Muscle layer of colon (tissue), 2 donors: ENCODE data around the gene C1QTNF6.

Experiments used
- H3K27ac ChIP-seq: one replicate; pipeline ENCODE4 v1.7.0; 2013; ENCODE audit warnings: low read depth, mild to moderate bottlenecking, low read length, moderate library complexity
- H3K27me3 ChIP-seq, 2 donors: one replicate each; pipeline ENCODE4 v1.7.0; 2013; ENCODE audit warnings: low read length in 2 of 2, mild to moderate bottlenecking in 2 of 2; ENCODE audit not compliant: insufficient read depth in 2 of 2, control insufficient read depth in 1 of 2
- H3K36me3 ChIP-seq: one replicate; pipeline ENCODE4 v1.7.0; 2013; ENCODE audit warnings: mild to moderate bottlenecking, low read length; ENCODE audit not compliant: insufficient read depth
- H3K4me1 ChIP-seq: one replicate; pipeline ENCODE4 v1.7.0; 2013; ENCODE audit warnings: mild to moderate bottlenecking, low read length; ENCODE audit not compliant: insufficient read depth
- H3K4me3 ChIP-seq, 2 donors: one replicate each; pipeline ENCODE4 v1.7.0; 2013; ENCODE audit warnings: low read length in 2 of 2, low read depth in 1 of 2, mild to moderate bottlenecking in 1 of 2, moderate library complexity in 1 of 2
- H3K9ac ChIP-seq: one replicate; pipeline ENCODE4 v1.7.0; 2013; ENCODE audit warnings: low read length
- H3K9me3 ChIP-seq: one replicate; pipeline ENCODE4 v1.7.0; 2013; ENCODE audit warnings: mild to moderate bottlenecking, low read length
- donor health status: abdominal sarcoma.
- donor health status: Adenocarcinoma of cecum.

Gene C1QTNF6

DNA sequence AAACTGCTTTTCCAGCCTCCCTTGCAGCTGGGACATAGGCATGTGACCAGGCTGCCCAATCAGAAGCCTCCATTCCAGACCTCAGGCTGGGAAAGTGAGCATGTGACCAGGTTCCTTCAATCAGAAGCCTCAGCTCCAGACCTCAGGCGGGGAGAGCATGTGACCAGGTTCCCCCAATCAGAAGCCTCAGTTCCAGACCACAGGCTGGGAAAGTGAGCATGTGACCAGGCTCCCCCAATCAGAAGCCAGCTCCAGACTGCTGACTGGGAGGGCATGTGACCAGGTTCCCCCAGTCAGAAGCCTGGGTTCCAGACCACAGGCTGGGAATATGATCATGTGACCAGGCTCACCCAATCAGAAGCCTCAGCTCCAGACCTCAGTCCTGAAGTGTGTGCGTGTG is 26.6 kb downstream of the C1QTNF6 start:
- H3K27ac ChIP-seq = no peak overlapping the region
- no peaks in the 10 kb centered on the region for H3K9me3 ChIP-seq
- H3K9ac ChIP-seq = no peak overlapping the region
- no peak overlapping the region for H3K4me3 ChIP-seq
- no peaks in the 10 kb centered on the region for H3K4me1 ChIP-seq
- H3K27me3 ChIP-seq = peaks cover 0 to 3% of the 10 kb centered on the region in 2 donors
- H3K36me3 ChIP-seq = no peaks in the 10 kb centered on the region

DNA sequence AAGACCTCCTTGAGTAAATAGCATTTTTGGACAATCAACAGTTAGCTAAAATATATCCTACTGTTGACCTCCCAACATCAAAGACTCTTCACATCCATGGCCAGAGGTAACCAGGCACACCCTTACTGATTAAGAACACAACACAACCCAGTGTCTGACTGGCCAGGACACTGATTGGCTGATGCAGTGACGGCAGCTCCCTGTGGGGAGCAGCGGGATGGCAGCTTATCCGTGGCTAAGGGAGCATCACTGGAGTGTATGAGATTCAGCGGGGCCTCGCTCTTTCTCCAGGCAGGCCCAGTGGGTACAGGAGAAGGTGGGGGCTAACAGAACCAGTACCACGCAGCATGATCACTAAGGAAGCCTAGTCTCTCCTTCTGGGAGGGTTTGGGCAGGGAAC is 28.0 kb downstream of the C1QTNF6 start:
- Histone ChIP-seq H3K4me1 (no peaks in the 10 kb centered on the region), H3K36me3 (no peaks in the 10 kb centered on the region), H3K9me3 (no peaks in the 10 kb centered on the region), H3K27me3 (no peaks in the 10 kb centered on the region), H3K4me3 (no peak overlapping the region), H3K27ac (no peak overlapping the region), H3K9ac (no peak overlapping the region)

DNA sequence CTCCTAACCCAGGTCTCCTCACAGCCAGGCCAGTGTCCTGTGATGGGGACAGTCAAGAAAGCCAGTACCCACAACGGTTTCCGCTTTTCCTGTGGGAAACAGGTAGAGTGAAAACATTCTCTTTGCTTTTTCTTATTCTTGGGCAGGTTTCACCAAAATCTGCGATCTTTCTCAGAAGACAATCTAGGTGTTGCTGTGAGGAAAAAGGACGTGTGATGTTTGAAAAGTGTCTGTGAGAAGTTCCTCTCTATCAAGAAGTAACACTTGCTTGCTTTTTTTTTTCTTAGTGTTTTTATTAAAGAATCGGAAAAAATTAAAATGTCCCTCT is 29.1 kb downstream of the C1QTNF6 start:
- H3K4me3 ChIP-seq = no peak overlapping the region
- H3K36me3 ChIP-seq = no peaks in the 10 kb centered on the region
- H3K9ac ChIP-seq = no peak overlapping the region
- H3K27ac ChIP-seq = no peak overlapping the region
- H3K9me3 ChIP-seq = no peaks in the 10 kb centered on the region
- H3K27me3 ChIP-seq = no peaks in the 10 kb centered on the region
- no peaks in the 10 kb centered on the region for H3K4me1 ChIP-seq

DNA sequence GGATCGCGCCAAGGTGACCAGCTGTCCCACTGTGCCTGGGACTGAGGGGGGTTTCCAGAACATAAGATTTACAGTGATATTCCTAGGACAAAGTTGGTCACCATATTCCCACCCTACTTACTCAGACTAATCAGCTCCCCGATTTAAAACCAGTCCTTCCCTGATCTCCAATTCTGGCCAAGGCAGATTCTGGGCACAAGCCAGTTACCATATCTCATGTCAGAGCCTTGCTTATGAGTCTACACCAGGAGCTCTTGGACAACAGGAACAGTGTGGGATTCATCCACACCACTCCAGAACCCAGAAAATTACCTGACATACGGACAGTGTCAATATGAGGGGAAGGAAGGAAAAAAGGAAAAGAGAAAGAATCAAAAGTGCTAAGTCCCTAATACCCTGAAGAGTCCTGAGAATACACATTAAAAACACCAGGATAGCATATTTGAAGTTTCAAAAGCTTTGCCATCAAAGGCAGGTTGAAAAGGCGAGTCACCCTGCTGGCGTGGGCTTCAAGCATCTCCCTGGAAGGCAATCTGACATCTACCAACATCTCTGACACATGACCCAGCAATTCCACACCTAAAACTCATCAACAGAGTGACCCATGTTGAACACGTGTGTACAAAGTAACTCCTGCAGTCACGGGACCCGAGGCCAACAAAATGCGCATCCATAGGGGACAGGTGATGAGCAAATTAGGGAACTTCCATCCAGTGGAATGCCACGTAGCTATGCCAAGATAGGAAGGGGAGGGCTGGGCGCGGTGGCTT is 30.3 kb downstream of the C1QTNF6 start:
- Histone ChIP-seq H3K9ac (no peak overlapping the region), H3K27ac (no peak overlapping the region), H3K4me1 (no peaks in the 10 kb centered on the region), H3K9me3 (no peaks in the 10 kb centered on the region), H3K4me3 (no peak overlapping the region), H3K27me3 (no peaks in the 10 kb centered on the region), H3K36me3 (no peaks in the 10 kb centered on the region)

DNA sequence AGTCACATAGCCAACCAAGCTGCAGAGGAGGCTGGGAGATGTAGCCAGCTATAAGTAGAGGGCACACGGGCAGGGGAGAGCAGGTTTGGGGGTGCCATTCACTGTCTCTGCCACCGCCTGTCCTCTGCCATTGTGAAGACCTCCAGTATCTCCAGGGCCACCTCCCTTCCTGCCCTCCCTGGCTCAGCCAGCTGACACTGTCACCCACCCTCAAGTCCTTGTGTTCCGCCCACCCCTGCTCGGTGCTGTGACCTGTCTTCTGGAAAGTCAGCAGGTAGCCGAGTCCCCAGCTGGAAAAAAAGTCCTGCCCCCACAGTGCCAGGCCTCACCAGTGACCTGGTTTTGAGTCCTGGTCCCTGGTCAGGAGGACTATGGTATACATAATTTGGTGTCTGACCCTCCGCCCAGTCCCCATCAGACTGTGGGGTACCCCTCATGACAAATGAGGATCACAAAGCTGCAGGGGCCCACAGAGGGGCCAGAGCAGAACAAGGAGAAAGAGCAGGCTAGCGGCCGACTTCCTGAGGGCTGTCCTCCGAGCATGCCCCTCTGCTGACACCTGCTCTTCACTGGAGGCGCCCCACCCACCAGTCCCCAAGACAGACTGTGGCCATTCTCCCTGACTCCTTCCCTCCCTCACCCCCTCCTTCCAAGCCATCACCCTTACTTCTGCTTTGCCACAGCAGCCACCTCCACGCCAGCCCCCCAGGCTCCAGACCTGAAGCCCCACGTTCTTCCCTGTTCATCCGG is 31.2 kb downstream of the C1QTNF6 start:
- H3K9ac ChIP-seq = no peak overlapping the region
- H3K4me3 ChIP-seq = no peak overlapping the region
- H3K36me3 ChIP-seq = no peaks in the 10 kb centered on the region
- H3K9me3 ChIP-seq = no peaks in the 10 kb centered on the region
- no peaks in the 10 kb centered on the region for H3K4me1 ChIP-seq
- H3K27ac ChIP-seq = no peak overlapping the region
- H3K27me3 ChIP-seq = no peaks in the 10 kb centered on the region

DNA sequence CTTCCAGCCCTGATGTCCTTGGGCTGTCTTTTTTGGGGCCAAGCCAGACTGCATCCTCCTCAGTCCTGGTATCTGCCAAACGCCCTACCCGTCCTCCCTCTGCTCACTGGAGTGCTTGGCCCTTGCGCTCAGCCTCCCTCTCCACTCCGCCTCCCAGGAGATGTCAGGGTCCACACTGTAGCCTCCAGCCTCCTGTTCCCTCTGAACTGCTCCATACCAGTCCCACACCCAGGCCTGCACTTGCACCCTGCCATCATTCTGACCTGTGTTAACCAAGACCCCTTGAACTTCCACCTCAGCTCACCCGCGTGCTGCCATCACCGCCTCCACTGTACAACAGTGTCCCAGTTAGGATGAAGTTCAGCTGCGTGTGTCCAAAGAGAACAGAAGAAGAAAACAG is 32.1 kb downstream of the C1QTNF6 start:
- Histone ChIP-seq H3K4me1 (no peaks in the 10 kb centered on the region), H3K27me3 (no peaks in the 10 kb centered on the region), H3K27ac (no peak overlapping the region), H3K9ac (no peak overlapping the region), H3K9me3 (no peaks in the 10 kb centered on the region), H3K4me3 (no peak overlapping the region), H3K36me3 (no peaks in the 10 kb centered on the region)

DNA sequence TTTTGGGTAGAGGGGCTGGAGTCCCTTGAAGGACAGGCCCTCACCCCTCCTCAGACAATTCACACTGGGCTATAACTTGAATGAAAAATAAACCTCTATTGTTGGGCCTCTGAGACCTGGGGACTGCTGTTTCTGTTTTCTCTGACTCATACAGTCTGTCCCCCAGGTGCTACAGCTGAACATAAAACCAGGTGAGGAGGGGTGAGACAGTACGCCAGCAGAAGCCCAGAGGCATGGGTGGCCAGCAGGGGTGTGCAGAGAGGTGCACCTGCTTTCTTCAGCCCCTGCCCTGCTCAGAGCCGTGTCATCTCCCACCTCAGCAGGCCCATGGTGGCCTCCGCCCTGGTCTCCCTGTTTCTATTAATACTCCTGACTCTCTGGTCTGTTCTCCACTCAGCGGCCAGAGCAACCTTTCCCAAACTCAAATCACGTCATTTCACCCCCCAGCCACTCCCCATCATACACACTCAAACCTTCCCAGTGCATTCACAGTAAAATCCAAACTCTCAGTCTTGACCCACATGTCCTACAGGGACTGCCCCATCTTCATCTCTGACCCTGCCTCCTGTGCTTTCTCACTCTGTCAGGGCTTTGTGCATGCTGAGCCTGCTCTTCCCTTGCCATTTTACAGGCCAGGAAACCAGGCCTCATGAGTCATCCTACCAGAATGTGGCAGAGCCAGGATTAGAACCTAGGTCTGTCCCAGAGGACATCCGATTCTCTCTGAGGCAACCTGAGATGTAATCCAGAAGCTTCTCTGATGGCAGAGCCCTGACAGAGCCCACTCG is 32.9 kb downstream of the C1QTNF6 start:
- Histone ChIP-seq H3K4me1 (no peaks in the 10 kb centered on the region), H3K9me3 (no peaks in the 10 kb centered on the region), H3K36me3 (no peaks in the 10 kb centered on the region), H3K9ac (no peak overlapping the region), H3K4me3 (no peak overlapping the region), H3K27ac (no peak overlapping the region), H3K27me3 (no peaks in the 10 kb centered on the region)

DNA sequence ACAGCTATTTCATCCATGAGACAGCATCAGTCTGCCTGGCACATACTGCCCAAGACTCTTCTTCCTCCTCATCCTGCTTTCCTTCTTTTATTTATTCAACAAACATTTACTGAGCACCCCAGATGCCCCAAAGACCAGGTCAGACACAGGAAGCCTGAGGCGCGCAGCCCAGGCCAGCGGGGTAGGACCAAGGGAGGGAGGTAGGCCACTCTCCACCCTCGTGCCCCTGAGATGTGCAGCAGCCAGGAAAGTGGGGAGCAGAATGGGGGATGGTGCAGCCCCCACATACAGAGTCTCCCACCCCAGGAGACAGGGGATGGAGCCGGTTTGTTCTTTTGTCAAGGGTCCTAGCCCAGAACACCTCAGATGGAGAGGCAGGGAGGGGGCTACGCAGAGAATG is 34.1 kb downstream of the C1QTNF6 start:
- Histone ChIP-seq H3K9ac (no peak overlapping the region), H3K4me3 (no peak overlapping the region), H3K36me3 (no peaks in the 10 kb centered on the region), H3K27me3 (no peaks in the 10 kb centered on the region), H3K4me1 (no peaks in the 10 kb centered on the region), H3K9me3 (no peaks in the 10 kb centered on the region), H3K27ac (no peak overlapping the region)

DNA sequence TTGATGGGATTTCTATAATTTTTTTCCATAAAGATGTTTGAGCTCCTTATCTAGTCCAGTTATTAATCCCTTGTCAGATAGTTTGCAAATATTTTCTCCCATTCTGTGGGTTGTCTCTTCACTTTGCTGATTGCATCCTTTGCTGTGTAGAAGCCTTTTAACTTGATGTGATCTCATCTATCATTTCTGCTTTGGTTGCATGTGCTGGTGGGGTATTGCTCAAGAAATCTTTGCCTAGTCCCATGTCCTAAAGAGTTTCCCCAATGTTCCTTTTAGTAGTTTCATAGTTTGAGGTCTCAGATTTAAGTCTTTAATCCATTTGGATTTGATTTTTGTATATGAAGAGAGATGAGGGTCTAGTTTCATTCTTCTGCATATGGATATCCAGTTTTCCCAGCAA is 36.6 kb downstream of the C1QTNF6 start:
- Histone ChIP-seq H3K4me1 (no peaks in the 10 kb centered on the region), H3K27ac (no peak overlapping the region), H3K4me3 (no peak overlapping the region), H3K36me3 (no peaks in the 10 kb centered on the region), H3K9me3 (no peaks in the 10 kb centered on the region), H3K27me3 (no peaks in the 10 kb centered on the region), H3K9ac (no peak overlapping the region)

DNA sequence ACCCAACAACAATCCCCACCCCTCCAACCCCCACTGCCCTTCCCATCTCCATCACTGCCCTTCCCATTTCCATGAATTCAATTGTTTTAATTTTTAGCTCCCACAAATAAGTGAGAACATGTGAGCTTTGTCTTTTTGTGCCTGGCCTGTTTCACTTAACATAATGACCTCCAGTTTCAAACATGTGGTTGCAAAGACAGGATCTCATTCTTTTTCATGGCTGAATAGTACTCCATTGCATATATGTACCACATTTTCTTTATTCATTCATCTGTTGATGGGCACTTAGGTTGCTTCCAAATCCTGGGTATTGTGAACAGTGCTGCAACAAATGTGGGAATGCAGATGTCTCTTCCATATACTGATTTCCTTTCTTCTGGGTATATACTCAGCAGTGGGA is 37.3 kb downstream of the C1QTNF6 start:
- H3K27ac ChIP-seq = no peak overlapping the region
- H3K9me3 ChIP-seq = no peaks in the 10 kb centered on the region
- H3K27me3 ChIP-seq = no peaks in the 10 kb centered on the region
- H3K9ac ChIP-seq = no peak overlapping the region
- H3K4me3 ChIP-seq = no peak overlapping the region
- H3K36me3 ChIP-seq = no peaks in the 10 kb centered on the region
- no peaks in the 10 kb centered on the region for H3K4me1 ChIP-seq

DNA sequence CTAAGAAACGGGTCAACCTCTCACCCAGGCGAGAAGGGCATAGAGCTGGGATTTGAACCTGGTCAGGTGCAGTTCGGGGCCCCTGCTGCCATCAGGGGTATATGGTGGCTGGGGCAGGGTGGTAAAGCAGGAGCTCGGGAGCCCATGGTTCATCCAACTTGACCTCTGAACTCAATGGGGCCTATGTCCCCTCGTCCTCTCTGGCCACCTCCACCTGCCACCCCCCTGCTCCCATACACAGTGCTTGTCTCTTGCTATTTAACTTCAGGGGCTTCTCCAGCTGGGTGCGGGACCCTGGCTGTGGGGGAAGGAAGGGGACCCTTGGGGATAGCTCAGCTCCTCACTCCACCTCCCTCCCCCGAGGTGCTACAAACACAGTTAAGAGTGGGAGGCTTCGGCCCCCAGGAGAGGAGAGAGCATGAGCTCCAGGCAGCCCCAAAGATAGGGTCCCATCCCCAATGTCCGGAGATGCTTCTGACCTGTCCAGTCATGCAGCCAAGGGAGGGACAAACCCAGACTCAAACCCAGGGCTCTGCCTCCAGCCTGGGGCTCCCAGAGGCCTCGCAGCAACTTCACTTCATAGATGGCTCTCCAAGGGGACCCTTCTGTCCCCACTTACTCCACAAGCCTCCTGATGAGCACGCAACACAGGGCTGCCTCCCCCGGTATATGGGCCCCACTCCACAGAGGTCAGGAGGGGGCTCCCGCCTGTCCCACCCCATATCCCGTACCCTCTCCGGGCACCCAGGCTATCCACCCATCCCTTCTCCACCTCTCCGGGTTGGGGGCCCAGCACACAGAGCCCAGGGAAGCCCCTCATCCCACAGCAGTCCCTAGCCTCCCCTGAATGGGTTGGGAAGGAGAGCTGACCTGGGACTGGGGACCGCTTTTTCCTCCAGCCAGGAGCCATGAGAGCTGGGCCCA is 39.0 kb downstream of the C1QTNF6 start:
- no peak overlapping the region for H3K9ac ChIP-seq
- no peak overlapping the region for H3K27ac ChIP-seq
- H3K9me3 ChIP-seq = no peaks in the 10 kb centered on the region
- H3K27me3 ChIP-seq = peaks cover 0 to 12% of the 10 kb centered on the region in 2 donors
- no peak overlapping the region for H3K4me3 ChIP-seq
- no peaks in the 10 kb centered on the region for H3K4me1 ChIP-seq
- H3K36me3 ChIP-seq = no peaks in the 10 kb centered on the region
